IMR-90 (cell line): ENCODE measurements around the gene BRCA1. TPM values are rescaled to one million over a fixed set of nuclear protein-coding genes. Genes with fewer than 3 reads are reported as not detected.

Experiments used
- ATAC-seq: fragments of 200-7000 bp; cut with Tn5 transposase; 2 replicates; pipeline ENCODE4 v1.9.1; 2020; ENCODE audit warnings: low read depth, mild to moderate bottlenecking, moderate library complexity
- BruUV-seq: library from RNA; stranded (reverse); fragments of 400-500 nt; replicated peaks from 2 replicates; lab custom pipeline; 2021; lab: Mats Ljungman, UMichigan
- CTCF ChIA-PET: fragments of 300-600 bp; formaldehyde crosslinking; extraction: SDS; loops from one replicate; lab custom pipeline; 2021; ENCODE audit warnings: antibody characterized with exemption; lab: Yijun Ruan, JAX
- POLR2A ChIA-PET: fragments of 300-600 bp; sonication (Branson Sonifier 250); formaldehyde crosslinking; loops from one replicate; lab custom pipeline; 2022; ENCODE audit warnings: antibody characterized with exemption; ENCODE audit not compliant: unreplicated experiment; lab: Charles Lee
- DNase-seq: peaks from one replicate; pipeline ENCODE4 v3.0.0; 2013
- H2AFZ ChIP-seq: replicated peaks from 2 replicates; pipeline ENCODE3; 2013; ENCODE audit warnings: low read length, mild to moderate bottlenecking; ENCODE audit not compliant: poor library complexity
- H2AK5ac ChIP-seq: 2 replicates; pipeline ENCODE4 v1.6.1; 2013; ENCODE audit warnings: low read depth, low read length, inconsistent platforms
- H2AK9ac ChIP-seq: replicated peaks from 2 replicates; pipeline ENCODE3; 2013; ENCODE audit warnings: mild to moderate bottlenecking, low read depth, low read length, moderate library complexity; ENCODE audit not compliant: poor library complexity
- H2BK120ac ChIP-seq: 2 replicates; pipeline ENCODE4 v1.6.1; 2013; ENCODE audit warnings: low read depth, low read length, inconsistent platforms
- H2BK15ac ChIP-seq: 3 replicates; pipeline ENCODE4 v1.6.1; 2013; ENCODE audit warnings: low read depth, low read length, inconsistent platforms
- H2BK20ac ChIP-seq: 2 replicates; pipeline ENCODE4 v1.6.1; 2013; ENCODE audit warnings: low read depth, mild to moderate bottlenecking, inconsistent platforms, low read length, moderate library complexity
- H2BK5ac ChIP-seq: 2 replicates; pipeline ENCODE4 v1.6.1; 2013; ENCODE audit warnings: mild to moderate bottlenecking, low read depth, low read length, inconsistent platforms; ENCODE audit not compliant: poor library complexity, severe bottlenecking
- H3K14ac ChIP-seq: replicated peaks from 2 replicates; pipeline ENCODE4 v1.6.1; 2013; ENCODE audit warnings: low read depth, low read length, inconsistent platforms
- H3K18ac ChIP-seq: 2 replicates; pipeline ENCODE4 v1.6.1; 2013; ENCODE audit warnings: low read depth, low read length, control low read depth
- H3K23ac ChIP-seq: 2 replicates; pipeline ENCODE4 v1.6.1; 2013; ENCODE audit warnings: low read depth, low read length, inconsistent platforms
- H3K27ac ChIP-seq: 2 replicates; pipeline ENCODE4 v1.5.1; 2013; ENCODE audit warnings: mild to moderate bottlenecking, control low read depth, low read length; ENCODE audit not compliant: insufficient read depth
- H3K27me3 ChIP-seq: 2 replicates; pipeline ENCODE4 v1.6.1; 2013; ENCODE audit warnings: low read length; ENCODE audit not compliant: control insufficient read depth, insufficient read depth
- H3K36me3 ChIP-seq: 2 replicates; pipeline ENCODE4 v1.6.1; 2013; ENCODE audit warnings: low read length, mixed read lengths; ENCODE audit not compliant: control insufficient read depth, insufficient read depth
- H3K4ac ChIP-seq: 2 replicates; pipeline ENCODE4 v1.6.1; 2013; ENCODE audit warnings: low read depth, low read length, inconsistent platforms
- H3K4me1 ChIP-seq: 2 replicates; pipeline ENCODE4 v1.6.1; 2013; ENCODE audit warnings: low read length, mixed read lengths; ENCODE audit not compliant: control insufficient read depth, insufficient read depth
- H3K4me2 ChIP-seq: 2 replicates; pipeline ENCODE4 v1.6.1; 2013; ENCODE audit warnings: low read depth, mild to moderate bottlenecking, control low read depth, low read length, moderate library complexity
- H3K4me3 ChIP-seq: 2 replicates; pipeline ENCODE4 v1.5.1; 2013; ENCODE audit warnings: low read depth, mild to moderate bottlenecking, control low read depth, low read length, moderate library complexity; ENCODE audit not compliant: insufficient read depth
- H3K56ac ChIP-seq: 2 replicates; pipeline ENCODE4 v1.6.1; 2013; ENCODE audit warnings: low read length, inconsistent platforms; ENCODE audit not compliant: insufficient read depth; ENCODE audit errors: extremely low read depth
- H3K79me1 ChIP-seq, 2 experiments: 2 replicates each; pipeline ENCODE4 v1.6.1; 2013; ENCODE audit warnings: low read length in 2 of 2, inconsistent platforms in 1 of 2, low read depth in 1 of 2
- H3K9ac ChIP-seq: 2 replicates; pipeline ENCODE4 v1.6.1; 2013; ENCODE audit warnings: low read depth, low read length, control low read depth
- H3K9me1 ChIP-seq: 2 replicates; pipeline ENCODE4 v1.6.1; 2013; ENCODE audit warnings: low read length, inconsistent platforms; ENCODE audit not compliant: insufficient read depth
- H3K9me3 ChIP-seq: 2 replicates; pipeline ENCODE4 v1.6.1; 2013; ENCODE audit warnings: low read length; ENCODE audit not compliant: control insufficient read depth, insufficient read depth
- H4K20me1 ChIP-seq: 2 replicates; pipeline ENCODE4 v1.6.1; 2013; ENCODE audit warnings: low read length, inconsistent platforms; ENCODE audit not compliant: insufficient read depth
- H4K5ac ChIP-seq: 2 replicates; pipeline ENCODE4 v1.6.1; 2013; ENCODE audit warnings: mild to moderate bottlenecking, low read depth, low read length, control low read depth
- H4K8ac ChIP-seq, 2 experiments: 2 replicates each; pipeline ENCODE4 v1.6.1; 2013; ENCODE audit warnings: low read depth in 2 of 2, low read length in 2 of 2, control low read depth in 1 of 2, inconsistent platforms in 1 of 2
- H4K91ac ChIP-seq: 2 replicates; pipeline ENCODE4 v1.6.1; 2013; ENCODE audit warnings: low read depth, low read length, inconsistent platforms; ENCODE audit not compliant: insufficient read depth
- BHLHE40 ChIP-seq: fragments of 150-350 bp; IDR thresholded peaks from 2 replicates; pipeline ENCODE4 v1.6.1; 2016; ENCODE audit warnings: mild to moderate bottlenecking, low read depth, low read length
- CEBPB ChIP-seq: IDR thresholded peaks from 2 replicates; pipeline ENCODE4 v1.6.1; 2012; ENCODE audit warnings: low read depth, low read length, improper control_type of control experiment
- CHD1 ChIP-seq: IDR thresholded peaks from 2 replicates; pipeline ENCODE4 v1.6.1; 2012; ENCODE audit warnings: low read depth, low read length, improper control_type of control experiment
- CTCF ChIP-seq: conservative IDR thresholded peaks from 2 replicates; pipeline ENCODE4 v1.5.1; 2012; ENCODE audit warnings: mild to moderate bottlenecking, low read depth, low read length, improper control_type of control experiment
- FOS ChIP-seq: fragments of 150-350 bp; IDR thresholded peaks from 2 replicates; pipeline ENCODE4 v1.6.1; 2016; ENCODE audit warnings: low read depth, low read length
- MAFK ChIP-seq: IDR thresholded peaks from 2 replicates; pipeline ENCODE4 v1.6.1; 2012; ENCODE audit warnings: low read depth, low read length, improper control_type of control experiment
- MXI1 ChIP-seq: IDR thresholded peaks from 2 replicates; pipeline ENCODE4 v1.6.1; 2012; ENCODE audit warnings: low read depth, mild to moderate bottlenecking, low read length, moderate library complexity, borderline replicate concordance
- NFE2L2 ChIP-seq: fragments of 150-350 bp; IDR thresholded peaks from 2 replicates; pipeline ENCODE4 v1.6.1; 2016; ENCODE audit warnings: low read depth, mild to moderate bottlenecking, low read length
- RAD21 ChIP-seq: IDR thresholded peaks from 2 replicates; pipeline ENCODE4 v1.6.1; 2012; ENCODE audit warnings: low read length, improper control_type of control experiment
- RCOR1 ChIP-seq: IDR thresholded peaks from 2 replicates; pipeline ENCODE4 v1.6.1; 2012; ENCODE audit warnings: mild to moderate bottlenecking, low read length, improper control_type of control experiment; ENCODE audit not compliant: insufficient replicate concordance
- RFX5 ChIP-seq: IDR thresholded peaks from 2 replicates; pipeline ENCODE4 v1.8.0; 2012; ENCODE audit warnings: low read depth, mild to moderate bottlenecking, low read length, moderate library complexity
- SMC3 ChIP-seq: fragments of 150-350 bp; IDR thresholded peaks from 2 replicates; pipeline ENCODE4 v1.6.1; 2016; ENCODE audit warnings: low read depth, mild to moderate bottlenecking, antibody characterized with exemption, low read length, moderate library complexity
- USF2 ChIP-seq: fragments of 150-350 bp; IDR thresholded peaks from 2 replicates; pipeline ENCODE4 v1.6.1; 2017; ENCODE audit warnings: mild to moderate bottlenecking, antibody characterized with exemption, low read length, low read depth
- WGBS, 2 experiments: methylation state at CpG; one replicate each; pipeline versions ENCODE4 v1.1.5 to v1.1.7; 2013; ENCODE audit warnings: missing lambda C conversion rate in 2 of 2; ENCODE audit not compliant: insufficient read length in 1 of 2; ENCODE audit errors: extremely low coverage in 2 of 2; 5-methylcytosine and 5-hydroxymethylcytosine counted together
- dilution Hi-C: fragments of 300-500 bp; cut with HindIII; formaldehyde crosslinking; loops from one replicate; pipeline ENCODE4 v1.14.3; 2018; ENCODE audit warnings: low sequenced_read_pairs; ENCODE audit not compliant: unreplicated experiment
- in situ Hi-C: fragments of 300-500 bp; cut with MboI; formaldehyde crosslinking; loops from 3 replicates; pipeline ENCODE4 v1.14.3; 2019; ENCODE audit warnings: low sequenced_read_pairs, inconsistent platforms, mixed read lengths
- intact Hi-C: fragments of 100-400 bp; cut with micrococcal nuclease; formaldehyde crosslinking; loops from 2 replicates; pipeline ENCODE4 v1.10.0; 2022
- polyA plus RNA-seq, 3 experiments: library from polyadenylated mRNA; depleted of rRNA; stranded (reverse); fragments of >200 nt; gene quantifications; 2 replicates each; pipeline ENCODE4 v1.2.3, GENCODE V29; 2012; ENCODE audit warnings: low replicate concordance in 1 of 3
- total RNA-seq: library from RNA; depleted of rRNA; stranded (reverse); fragments of >200 nt; gene quantifications from 2 replicates; pipeline ENCODE4 v1.2.3, GENCODE V29; 2012
- TF ChIP-seq, protein P1 (sequence below): fragments of 150-350 bp; IDR thresholded peaks from 2 replicates; pipeline ENCODE4 v1.6.1; 2016; ENCODE audit warnings: low read depth, mild to moderate bottlenecking, low read length, moderate library complexity, borderline replicate concordance

Gene BRCA1
- total and polyA plus RNA-seq, 2 of the 4 experiments (the other 2 are of a cell fraction), result 8.3 to 17.7 TPM

DNA sequence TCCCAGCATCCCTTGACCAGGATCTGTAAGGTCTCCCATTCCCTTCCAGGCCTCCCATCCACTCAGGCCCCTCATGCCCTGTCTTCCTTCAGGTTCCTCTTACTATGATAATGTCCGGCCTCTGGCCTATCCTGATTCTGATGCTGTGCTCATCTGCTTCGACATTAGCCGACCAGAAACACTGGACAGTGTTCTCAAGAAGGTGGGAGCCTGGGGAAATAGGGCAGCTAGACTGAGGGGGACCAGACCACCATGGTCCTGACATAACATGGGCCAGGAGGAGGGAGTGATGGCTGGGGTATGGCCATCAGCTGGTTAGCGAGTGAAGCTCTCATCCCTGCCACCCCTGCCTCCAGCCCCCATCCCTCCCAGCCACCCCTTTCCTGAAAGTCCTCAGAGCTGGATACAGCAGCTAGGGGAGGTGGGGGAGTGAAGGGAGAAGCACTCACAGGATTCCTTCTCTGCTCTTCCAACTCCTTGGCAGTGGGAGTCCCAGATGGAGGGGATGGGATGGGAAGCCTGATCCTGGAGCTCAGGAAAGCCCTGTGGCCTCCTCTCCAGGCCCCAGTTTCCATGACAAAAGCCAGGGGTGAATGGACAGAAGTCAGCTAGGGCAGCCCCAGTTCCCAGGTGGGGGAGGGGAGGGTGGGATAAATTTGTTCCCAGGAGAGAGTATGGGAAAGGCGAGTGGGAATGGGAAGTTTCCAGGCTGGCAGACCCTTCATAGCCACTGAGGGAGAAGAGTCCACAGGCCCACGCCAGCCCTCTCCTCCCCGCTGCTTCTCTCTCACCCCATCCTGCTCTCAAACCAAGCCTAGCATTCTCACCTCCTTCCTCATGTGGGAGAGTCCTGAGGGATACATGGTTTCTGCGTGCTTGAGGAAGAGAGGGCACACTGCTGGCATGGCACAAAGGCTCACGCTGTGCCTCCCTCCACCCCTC lies 97.8 kb downstream of the BRCA1 start:
- Histone ChIP-seq H4K5ac (no peak overlapping the region), H3K4me3 (no peak overlapping the region), H4K8ac (no peak overlapping the region), H2BK15ac (no peak overlapping the region), H2AFZ (no peak overlapping the region), H3K27ac (no peak overlapping the region), H3K79me1 (no peaks in the 10 kb centered on the region; a peak in 1 of 4 replicates), H3K27me3 (peaks cover 4% of the 10 kb centered on the region; the same call in 1 of the 2 replicates), H3K9me1 (no peaks in the 10 kb centered on the region; the same call in 1 of the 2 replicates), H4K20me1 (no peaks in the 10 kb centered on the region), H3K9me3 (no peaks in the 10 kb centered on the region), H4K91ac (no peak overlapping the region), H3K9ac (no peak overlapping the region), H2AK5ac (no peak overlapping the region), H3K56ac (no peak overlapping the region), H3K36me3 (no peaks in the 10 kb centered on the region), H3K4ac (no peak overlapping the region), H2BK5ac (no peak overlapping the region), H2BK120ac (no peak overlapping the region), H2BK20ac (no peak overlapping the region), H3K4me2 (no peak overlapping the region), H3K14ac (no peak overlapping the region), H2AK9ac (no peak overlapping the region), H3K23ac (no peak overlapping the region), H3K18ac (no peak overlapping the region), H3K4me1 (peaks cover 4% of the 10 kb centered on the region; the same call in 1 of the 2 replicates)
- dilution Hi-C loops (no loop called here), in situ Hi-C loops (loop anchor here (5.0 kb wide), 1 partner anchor 145 kb away; the partner anchor contains the start of gene NBR1), intact Hi-C loops (loop anchor here (2.0 kb wide), 1 partner anchor 311 kb away; no protein-coding TSS in a partner anchor)
- no peak for DNase-seq
- ATAC-seq, result no peak
- no TSS peak for BruUV-seq
- ChIA-PET POLR2A (no interaction called here), CTCF (no interaction called here)
- WGBS, 2 experiments, result 92% methylated on average over 2 of the region's 9 CpGs; no CpG with 5 or more reads in 1 of the 2 experiments
- TF ChIP-seq BHLHE40 (no peak), RAD21 (no peak), SMC3 (no peak), FOS (no peak), CTCF (no peak), NFE2L2 (no peak), CEBPB (no peak), MXI1 (no peak), RCOR1 (no peak), CHD1 (no peak), MAFK (no peak), RFX5 (no peak), USF2 (no peak)
- TF ChIP-seq, protein P1, sequence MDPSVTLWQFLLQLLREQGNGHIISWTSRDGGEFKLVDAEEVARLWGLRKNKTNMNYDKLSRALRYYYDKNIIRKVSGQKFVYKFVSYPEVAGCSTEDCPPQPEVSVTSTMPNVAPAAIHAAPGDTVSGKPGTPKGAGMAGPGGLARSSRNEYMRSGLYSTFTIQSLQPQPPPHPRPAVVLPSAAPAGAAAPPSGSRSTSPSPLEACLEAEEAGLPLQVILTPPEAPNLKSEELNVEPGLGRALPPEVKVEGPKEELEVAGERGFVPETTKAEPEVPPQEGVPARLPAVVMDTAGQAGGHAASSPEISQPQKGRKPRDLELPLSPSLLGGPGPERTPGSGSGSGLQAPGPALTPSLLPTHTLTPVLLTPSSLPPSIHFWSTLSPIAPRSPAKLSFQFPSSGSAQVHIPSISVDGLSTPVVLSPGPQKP, result no peak
